Measurements from ENCODE around the gene ZNF462.
A peak's percentile ranks its signal among the peaks of the same experiment; 100 is the strongest.

The ZNF462 gene

DNA sequence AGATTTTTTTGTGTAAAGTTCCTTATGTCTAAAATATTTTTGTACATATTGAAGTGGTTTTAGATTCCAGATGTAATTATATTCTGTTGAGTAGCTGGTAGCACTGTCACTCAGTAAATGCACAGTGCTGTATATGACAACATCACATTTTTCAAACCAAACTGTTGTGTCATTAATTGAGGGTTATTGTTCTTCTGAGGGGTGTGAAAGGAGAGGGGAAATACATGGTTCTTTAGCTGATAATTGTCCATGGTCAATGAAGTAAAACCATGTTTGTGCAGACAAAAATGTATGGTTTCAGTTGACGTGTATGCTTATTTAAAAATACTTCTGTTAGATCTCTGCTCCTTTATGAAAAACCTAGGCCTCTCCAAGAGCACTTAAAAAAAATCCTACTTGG lies 3.3 kb downstream of the ZNF462 start:
- Histone ChIP-seq H3K9me3 (ENCODE audit: control insufficient read depth, low read depth, low read length) (no peaks in the 10 kb centered on the region), H3K36me3 (ENCODE audit: control insufficient read depth, low read depth, low read length) (peaks cover 5% of the 10 kb centered on the region), H3K4me3 (ENCODE audit: low read length) (peak overlapping the region; percentile 95), H3K27me3 (ENCODE audit: control insufficient read depth, insufficient read depth, low read length) (no peaks in the 10 kb centered on the region), H3K9ac (ENCODE audit: low read length) (no peak overlapping the region), H3K4me1 (ENCODE audit: control insufficient read depth, low read depth, low read length) (peaks cover 67% of the 10 kb centered on the region), H3K27ac (ENCODE audit: low read length) (no peak overlapping the region)

DNA sequence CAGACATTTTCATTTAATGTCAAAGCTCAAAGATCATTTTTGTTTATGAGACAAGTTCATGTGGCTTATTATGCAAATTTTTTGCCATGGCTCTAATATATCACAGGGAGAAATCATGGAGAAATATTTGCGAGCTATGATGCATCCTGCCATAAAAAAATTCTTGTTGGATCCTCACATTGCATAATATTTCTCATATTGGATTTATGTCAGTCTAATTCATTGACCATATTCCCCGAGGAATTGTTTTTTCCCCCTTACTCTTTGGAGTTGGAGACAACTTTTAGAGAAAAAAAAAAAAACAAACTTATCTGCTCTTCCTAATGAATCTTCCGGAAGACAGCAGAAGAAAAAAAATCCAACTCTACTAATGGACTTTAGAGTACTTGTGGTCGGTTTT lies 4.3 kb downstream of the ZNF462 start:
- H3K27me3 ChIP-seq (ENCODE audit: control insufficient read depth, insufficient read depth, low read length): no peaks in the 10 kb centered on the region
- no peak overlapping the region for H3K9ac ChIP-seq (ENCODE audit: low read length)
- peaks cover 5% of the 10 kb centered on the region for H3K36me3 ChIP-seq (ENCODE audit: control insufficient read depth, low read depth, low read length)
- H3K4me3 ChIP-seq (ENCODE audit: low read length): no peak overlapping the region
- H3K4me1 ChIP-seq (ENCODE audit: control insufficient read depth, low read depth, low read length): peaks cover 76% of the 10 kb centered on the region
- H3K9me3 ChIP-seq (ENCODE audit: control insufficient read depth, low read depth, low read length): no peaks in the 10 kb centered on the region
- H3K27ac ChIP-seq (ENCODE audit: low read length): no peak overlapping the region

DNA sequence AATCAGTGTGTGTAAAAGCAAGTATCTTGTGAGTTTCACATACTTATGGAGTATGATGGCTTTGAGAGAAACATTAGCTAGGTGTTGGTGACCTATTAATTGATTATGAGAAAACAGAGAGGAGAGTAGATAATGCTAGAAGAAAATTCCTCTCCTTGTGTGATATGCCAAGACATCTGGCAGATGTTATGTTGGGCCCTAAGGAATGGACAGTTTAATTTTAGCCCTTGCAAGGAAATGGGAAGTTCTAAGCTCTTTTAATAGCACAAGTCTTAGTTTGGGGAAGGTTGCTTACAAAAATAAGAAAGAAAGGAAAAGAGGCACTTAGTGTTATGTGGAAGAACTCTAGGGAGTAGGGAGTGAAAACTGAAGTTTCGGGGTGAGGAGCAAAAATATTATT lies 5.1 kb downstream of the ZNF462 start:
- H3K36me3 ChIP-seq (ENCODE audit: control insufficient read depth, low read depth, low read length): peaks cover 5% of the 10 kb centered on the region
- H3K4me3 ChIP-seq (ENCODE audit: low read length): no peak overlapping the region
- H3K27me3 ChIP-seq (ENCODE audit: control insufficient read depth, insufficient read depth, low read length): no peaks in the 10 kb centered on the region
- no peaks in the 10 kb centered on the region for H3K9me3 ChIP-seq (ENCODE audit: control insufficient read depth, low read depth, low read length)
- no peak overlapping the region for H3K9ac ChIP-seq (ENCODE audit: low read length)
- no peak overlapping the region for H3K27ac ChIP-seq (ENCODE audit: low read length)
- H3K4me1 ChIP-seq (ENCODE audit: control insufficient read depth, low read depth, low read length): peaks cover 80% of the 10 kb centered on the region

DNA sequence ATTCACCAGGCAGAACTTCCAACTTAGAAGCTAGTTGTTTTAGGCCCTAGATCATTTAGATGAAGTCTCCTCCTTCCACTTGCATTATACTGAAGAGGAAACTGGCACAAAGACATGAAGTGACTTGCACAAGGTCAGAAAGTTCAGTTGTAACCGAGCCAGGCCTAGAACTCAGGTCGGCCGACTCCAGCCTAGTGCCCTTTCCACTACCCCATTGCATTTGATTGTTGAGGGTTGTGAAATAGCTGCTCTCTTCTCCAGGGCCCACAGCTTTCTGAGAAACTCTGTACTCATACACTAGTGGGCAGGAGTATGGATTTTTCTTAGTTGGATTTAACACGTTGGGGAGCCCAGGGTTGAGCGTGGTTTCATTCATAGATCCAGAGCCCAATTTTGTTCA lies 5.6 kb downstream of the ZNF462 start:
- peaks cover 83% of the 10 kb centered on the region for H3K4me1 ChIP-seq (ENCODE audit: control insufficient read depth, low read depth, low read length)
- no peak overlapping the region for H3K4me3 ChIP-seq (ENCODE audit: low read length)
- peaks cover 5% of the 10 kb centered on the region for H3K36me3 ChIP-seq (ENCODE audit: control insufficient read depth, low read depth, low read length)
- no peaks in the 10 kb centered on the region for H3K9me3 ChIP-seq (ENCODE audit: control insufficient read depth, low read depth, low read length)
- H3K27me3 ChIP-seq (ENCODE audit: control insufficient read depth, insufficient read depth, low read length): no peaks in the 10 kb centered on the region
- H3K9ac ChIP-seq (ENCODE audit: low read length): no peak overlapping the region
- H3K27ac ChIP-seq (ENCODE audit: low read length): no peak overlapping the region

DNA sequence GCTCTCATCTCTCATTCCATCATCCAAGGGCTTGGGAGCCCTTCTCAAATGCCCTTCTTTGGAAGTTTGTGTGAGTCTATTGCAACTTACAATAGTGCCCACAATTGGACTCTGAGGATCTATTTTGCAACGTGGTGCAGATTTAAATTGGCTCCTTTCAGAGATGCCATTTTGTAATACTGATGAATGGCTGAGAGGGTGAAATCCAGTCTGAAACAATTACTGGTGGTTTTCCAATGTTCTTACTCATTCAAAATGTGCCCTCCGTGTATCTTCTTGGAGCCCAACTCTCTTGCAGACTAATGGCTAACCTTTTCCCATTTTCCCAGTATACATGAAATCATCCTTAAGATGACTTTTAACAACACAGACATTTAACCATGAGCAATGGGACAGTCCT lies 6.1 kb downstream of the ZNF462 start:
- no peak overlapping the region for H3K27ac ChIP-seq (ENCODE audit: low read length)
- H3K4me1 ChIP-seq (ENCODE audit: control insufficient read depth, low read depth, low read length): peaks cover 88% of the 10 kb centered on the region

DNA sequence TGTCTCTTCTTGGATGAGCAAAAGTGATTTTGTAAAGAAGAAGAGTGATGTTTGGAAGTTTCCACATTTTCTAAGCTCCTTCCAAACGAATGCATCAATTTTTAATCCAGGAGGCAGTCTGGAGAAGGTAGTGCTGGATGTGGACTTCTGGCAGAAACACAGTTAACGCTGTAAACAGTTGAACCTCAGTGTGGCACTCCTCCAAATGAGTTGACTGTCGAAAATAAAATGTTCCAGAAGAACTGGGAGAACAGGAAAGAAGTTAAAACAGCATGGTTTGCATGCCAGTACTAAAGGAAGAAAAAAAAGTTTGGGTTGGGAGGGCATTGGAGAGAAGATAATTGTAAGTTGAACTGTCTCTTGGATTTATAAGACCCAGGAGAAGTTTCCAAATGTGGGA lies 6.5 kb downstream of the ZNF462 start:
- no peak overlapping the region for H3K27ac ChIP-seq (ENCODE audit: low read length)
- no peak overlapping the region for H3K4me3 ChIP-seq (ENCODE audit: low read length)
- peaks cover 92% of the 10 kb centered on the region for H3K4me1 ChIP-seq (ENCODE audit: control insufficient read depth, low read depth, low read length)

More for the DNA sequence above, 6.1 kb downstream of the ZNF462 start:
- Histone ChIP-seq H3K9me3 (ENCODE audit: control insufficient read depth, low read depth, low read length) (no peaks in the 10 kb centered on the region), H3K27me3 (ENCODE audit: control insufficient read depth, insufficient read depth, low read length) (no peaks in the 10 kb centered on the region), H3K4me3 (ENCODE audit: low read length) (no peak overlapping the region), H3K9ac (ENCODE audit: low read length) (no peak overlapping the region), H3K36me3 (ENCODE audit: control insufficient read depth, low read depth, low read length) (peaks cover 5% of the 10 kb centered on the region)

DNA sequence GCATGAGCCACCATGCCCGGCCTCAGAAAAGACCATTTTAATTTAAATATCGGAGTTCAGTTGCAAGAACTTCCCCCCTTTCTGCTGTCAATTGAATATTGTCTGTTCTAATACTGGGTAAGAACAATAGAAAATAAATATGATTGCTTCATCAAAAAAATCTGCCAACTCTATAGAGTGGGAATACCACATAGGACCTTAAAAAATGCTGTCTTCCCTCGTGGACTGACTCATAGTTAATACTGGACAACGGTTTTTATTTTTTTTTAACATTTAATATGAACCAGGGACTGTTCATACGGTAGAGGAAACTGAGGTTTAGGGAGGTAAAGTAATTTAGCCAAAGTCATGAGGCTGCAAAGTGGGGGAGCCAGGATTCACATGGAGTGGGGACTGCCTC lies 9.7 kb downstream of the ZNF462 start:
- H3K4me1 ChIP-seq (ENCODE audit: control insufficient read depth, low read depth, low read length): peaks cover 88% of the 10 kb centered on the region
- H3K36me3 ChIP-seq (ENCODE audit: control insufficient read depth, low read depth, low read length): peaks cover 7% of the 10 kb centered on the region
- H3K9me3 ChIP-seq (ENCODE audit: control insufficient read depth, low read depth, low read length): no peaks in the 10 kb centered on the region
- H3K9ac ChIP-seq (ENCODE audit: low read length): no peak overlapping the region
- H3K27ac ChIP-seq (ENCODE audit: low read length): no peak overlapping the region
- H3K4me3 ChIP-seq (ENCODE audit: low read length): no peak overlapping the region
- H3K27me3 ChIP-seq (ENCODE audit: control insufficient read depth, insufficient read depth, low read length): no peaks in the 10 kb centered on the region

More for the DNA sequence above, 6.5 kb downstream of the ZNF462 start:
- Histone ChIP-seq H3K9ac (ENCODE audit: low read length) (no peak overlapping the region), H3K27me3 (ENCODE audit: control insufficient read depth, insufficient read depth, low read length) (no peaks in the 10 kb centered on the region), H3K9me3 (ENCODE audit: control insufficient read depth, low read depth, low read length) (no peaks in the 10 kb centered on the region), H3K36me3 (ENCODE audit: control insufficient read depth, low read depth, low read length) (peaks cover 6% of the 10 kb centered on the region)

DNA sequence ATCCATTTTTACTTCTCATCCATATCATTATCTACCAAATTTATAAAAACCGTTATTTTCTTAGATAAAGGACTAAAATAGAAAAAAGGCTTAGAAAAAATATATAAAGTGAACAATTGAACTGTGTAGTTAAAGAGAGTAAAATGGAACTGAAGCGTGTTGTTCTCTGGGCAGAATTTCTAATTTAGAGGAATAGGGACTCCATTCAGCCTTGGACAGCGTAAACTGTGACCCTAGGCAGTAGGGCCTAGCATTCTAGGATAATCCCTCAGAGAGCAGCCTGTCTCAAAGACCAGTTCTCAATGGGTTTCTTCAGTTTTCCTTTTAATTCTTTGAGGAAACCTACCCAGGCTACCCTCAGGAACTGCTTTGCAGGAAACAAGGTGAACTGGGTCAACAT lies 11.1 kb downstream of the ZNF462 start:
- Histone ChIP-seq H3K9me3 (ENCODE audit: control insufficient read depth, low read depth, low read length) (no peaks in the 10 kb centered on the region), H3K27me3 (ENCODE audit: control insufficient read depth, insufficient read depth, low read length) (no peaks in the 10 kb centered on the region), H3K9ac (ENCODE audit: low read length) (no peak overlapping the region), H3K4me3 (ENCODE audit: low read length) (no peak overlapping the region), H3K4me1 (ENCODE audit: control insufficient read depth, low read depth, low read length) (peaks cover 88% of the 10 kb centered on the region), H3K27ac (ENCODE audit: low read length) (no peak overlapping the region), H3K36me3 (ENCODE audit: control insufficient read depth, low read depth, low read length) (peaks cover 7% of the 10 kb centered on the region)

DNA sequence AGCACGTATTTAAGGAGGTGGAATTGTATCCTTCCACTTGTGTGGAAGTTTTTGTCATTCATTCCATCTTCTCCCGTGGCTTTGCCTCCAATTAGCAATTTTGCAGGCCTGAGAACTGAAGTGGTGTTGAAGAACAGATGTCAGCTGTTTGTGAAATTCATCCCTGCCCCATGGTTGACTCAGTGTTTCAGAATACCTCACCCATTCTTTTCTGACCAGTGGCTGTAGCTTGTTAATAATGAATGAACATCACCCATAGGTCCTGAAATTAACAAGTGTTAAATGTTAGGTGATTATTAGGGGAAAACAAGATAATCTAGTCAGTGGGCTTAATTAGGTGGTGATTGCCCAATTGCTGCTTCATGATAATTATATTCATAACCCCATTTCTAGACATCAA lies 11.7 kb downstream of the ZNF462 start:
- no peak overlapping the region for H3K9ac ChIP-seq (ENCODE audit: low read length)
- H3K4me3 ChIP-seq (ENCODE audit: low read length): no peak overlapping the region
- H3K9me3 ChIP-seq (ENCODE audit: control insufficient read depth, low read depth, low read length): no peaks in the 10 kb centered on the region
- H3K27ac ChIP-seq (ENCODE audit: low read length): no peak overlapping the region
- H3K36me3 ChIP-seq (ENCODE audit: control insufficient read depth, low read depth, low read length): peaks cover 5% of the 10 kb centered on the region
- no peaks in the 10 kb centered on the region for H3K27me3 ChIP-seq (ENCODE audit: control insufficient read depth, insufficient read depth, low read length)
- H3K4me1 ChIP-seq (ENCODE audit: control insufficient read depth, low read depth, low read length): peaks cover 85% of the 10 kb centered on the region

DNA sequence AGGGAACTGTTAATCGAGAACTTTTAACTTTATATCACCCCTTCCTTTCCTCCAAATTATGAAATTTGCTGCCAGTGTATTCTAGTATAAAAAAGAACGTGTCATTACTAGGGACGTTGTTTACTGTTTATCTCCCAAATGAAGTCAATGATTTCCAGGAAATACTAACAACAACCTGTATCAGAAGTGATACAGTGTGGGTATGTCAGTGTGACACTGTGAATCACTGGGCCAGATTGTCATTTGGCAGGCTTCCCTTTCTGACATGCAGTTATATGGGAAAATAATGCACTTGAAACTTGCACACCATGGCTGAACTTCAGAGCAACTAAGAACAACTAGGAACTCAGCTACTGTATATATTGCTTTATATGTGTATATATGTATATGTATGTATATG lies 12.6 kb downstream of the ZNF462 start:
- H3K27ac ChIP-seq (ENCODE audit: low read length): no peak overlapping the region
- no peak overlapping the region for H3K4me3 ChIP-seq (ENCODE audit: low read length)
- H3K9me3 ChIP-seq (ENCODE audit: control insufficient read depth, low read depth, low read length): no peaks in the 10 kb centered on the region
- H3K36me3 ChIP-seq (ENCODE audit: control insufficient read depth, low read depth, low read length): peaks cover 2% of the 10 kb centered on the region
- no peak overlapping the region for H3K9ac ChIP-seq (ENCODE audit: low read length)
- H3K4me1 ChIP-seq (ENCODE audit: control insufficient read depth, low read depth, low read length): peaks cover 85% of the 10 kb centered on the region
- H3K27me3 ChIP-seq (ENCODE audit: control insufficient read depth, insufficient read depth, low read length): no peaks in the 10 kb centered on the region

DNA sequence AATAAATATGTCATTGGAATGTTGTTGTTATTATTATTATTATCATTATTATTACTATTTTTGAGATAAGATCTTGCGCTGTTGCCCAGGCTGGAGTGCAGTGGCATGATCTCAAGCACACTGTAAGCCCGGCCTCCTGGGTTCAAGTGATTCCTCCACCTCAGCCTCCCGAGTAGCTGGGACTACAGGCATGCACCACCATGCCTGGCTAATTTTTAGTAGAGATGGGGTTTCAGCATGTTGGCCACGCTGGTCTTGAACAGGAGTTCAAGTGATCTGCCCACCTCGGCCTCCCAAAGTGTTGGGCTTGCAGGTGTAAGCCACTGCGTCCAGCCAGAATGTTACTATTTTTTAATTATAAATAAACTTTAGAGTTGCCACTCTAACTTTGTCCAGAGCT lies 14.4 kb downstream of the ZNF462 start:
- no peak overlapping the region for H3K27ac ChIP-seq (ENCODE audit: low read length)

DNA sequence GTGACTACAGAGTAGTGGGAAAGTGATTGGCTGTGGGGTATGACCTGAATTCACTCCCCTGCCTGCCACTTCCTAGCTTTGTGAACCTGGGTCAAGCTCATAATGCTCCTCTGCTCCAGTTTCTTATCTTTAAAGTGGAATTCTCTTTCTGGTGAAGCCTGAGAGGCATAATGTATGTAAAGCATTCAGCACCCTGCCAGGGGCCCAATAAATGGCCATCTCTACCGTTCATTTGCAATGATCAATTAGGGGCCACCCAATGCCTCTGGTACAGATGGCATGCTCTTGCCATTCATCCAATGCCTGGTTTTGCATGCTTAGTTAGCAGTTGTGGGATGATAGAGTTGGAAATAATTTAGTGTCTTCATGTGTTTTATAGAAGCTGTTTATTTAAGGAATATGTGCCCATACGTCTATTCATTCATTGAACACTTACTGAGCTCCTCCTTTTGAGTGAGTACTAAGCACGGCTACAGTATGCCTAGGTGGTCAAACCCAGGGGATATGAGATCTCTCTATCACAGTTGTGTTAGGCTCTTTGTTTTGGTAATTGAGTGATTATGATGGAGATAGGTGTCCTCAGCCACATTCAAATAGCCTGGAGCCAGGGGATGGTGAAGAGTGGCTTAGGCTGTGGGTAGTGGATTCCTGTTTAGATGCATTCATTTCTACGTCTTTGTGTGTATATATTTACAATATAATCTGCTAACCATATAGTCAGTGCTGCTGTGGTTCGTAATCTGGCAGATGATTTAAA lies 15.3 kb downstream of the ZNF462 start:
- Histone ChIP-seq H3K9ac (ENCODE audit: low read length) (no peak overlapping the region), H3K36me3 (ENCODE audit: control insufficient read depth, low read depth, low read length) (peaks cover 2% of the 10 kb centered on the region), H3K4me1 (ENCODE audit: control insufficient read depth, low read depth, low read length) (peaks cover 77% of the 10 kb centered on the region), H3K27ac (ENCODE audit: low read length) (peak overlapping the region; percentile 17), H3K9me3 (ENCODE audit: control insufficient read depth, low read depth, low read length) (no peaks in the 10 kb centered on the region), H3K27me3 (ENCODE audit: control insufficient read depth, insufficient read depth, low read length) (no peaks in the 10 kb centered on the region), H3K4me3 (ENCODE audit: low read length) (peak overlapping the region; percentile 49)

More for the DNA sequence above, 14.4 kb downstream of the ZNF462 start:
- Histone ChIP-seq H3K9ac (ENCODE audit: low read length) (no peak overlapping the region), H3K36me3 (ENCODE audit: control insufficient read depth, low read depth, low read length) (peaks cover 2% of the 10 kb centered on the region), H3K4me1 (ENCODE audit: control insufficient read depth, low read depth, low read length) (peaks cover 72% of the 10 kb centered on the region), H3K27me3 (ENCODE audit: control insufficient read depth, insufficient read depth, low read length) (no peaks in the 10 kb centered on the region), H3K4me3 (ENCODE audit: low read length) (peak overlapping the region; percentile 49), H3K9me3 (ENCODE audit: control insufficient read depth, low read depth, low read length) (no peaks in the 10 kb centered on the region)
